ENCODE data around the gene STK39. TPM values are rescaled to one million over a fixed set of nuclear protein-coding genes. Genes with fewer than 3 reads are reported as not detected.

The STK39 gene
- total and polyA plus RNA-seq, 2 experiments from 2014 or later, result 32.7 to 51.7 TPM

GRCh38 chr2:168090366-168091135, 156.8 kb downstream of the STK39 start:
- no peaks in the 10 kb centered on the region for H3K4me1 ChIP-seq (ENCODE audit: low read depth)
- DNase-seq (ENCODE audit: low read depth in 1 of 2, low spot score in 1 of 2), result no peak
- no peak overlapping the region for H3K4me3 ChIP-seq
- no peaks in the 10 kb centered on the region for H3K36me3 ChIP-seq
- no peaks in the 10 kb centered on the region for H3K9me3 ChIP-seq (ENCODE audit: low read depth)
- no peaks in the 10 kb centered on the region for H3K27me3 ChIP-seq
- TF ChIP-seq CTCF (IDR thresholded peaks at IDR 0.05; ENCODE audit: low read depth, low read length), result no peak
- no peak overlapping the region for H3K27ac ChIP-seq

GRCh38 chr2:168089200-168089599, 158.2 kb downstream of the STK39 start:
- H3K27me3 ChIP-seq, result no peaks in the 10 kb centered on the region
- DNase-seq (ENCODE audit: low read depth in 1 of 2, low spot score in 1 of 2), result no peak
- H3K4me3 ChIP-seq, result no peak overlapping the region
- no peaks in the 10 kb centered on the region for H3K9me3 ChIP-seq (ENCODE audit: low read depth)
- TF ChIP-seq CTCF (IDR thresholded peaks at IDR 0.05; ENCODE audit: low read depth, low read length), result no peak
- H3K4me1 ChIP-seq (ENCODE audit: low read depth), result no peaks in the 10 kb centered on the region
- H3K36me3 ChIP-seq, result no peaks in the 10 kb centered on the region
- H3K27ac ChIP-seq, result no peak overlapping the region

DNA sequence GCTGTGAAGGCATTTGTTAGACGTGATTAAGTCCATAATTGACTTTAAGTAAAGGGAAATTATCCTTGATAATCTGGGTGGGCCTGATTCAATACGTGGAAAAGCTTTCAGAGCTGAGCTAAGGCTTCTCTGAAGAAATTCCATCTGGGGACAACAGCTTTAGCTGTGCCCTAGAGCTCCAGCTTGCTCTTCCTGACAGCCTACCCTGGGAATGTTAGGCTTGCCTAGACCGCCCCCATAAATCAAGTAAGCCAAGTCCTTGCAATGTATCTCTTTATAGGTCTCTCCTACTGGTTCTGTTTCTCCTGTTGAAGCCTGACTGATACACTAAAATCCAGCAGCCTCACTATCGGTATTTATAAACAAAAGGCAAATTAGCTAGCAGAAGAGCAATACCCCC, 160.0 kb downstream of the STK39 start:
- no peaks in the 10 kb centered on the region for H3K4me1 ChIP-seq (ENCODE audit: low read depth)
- H3K27me3 ChIP-seq, result no peaks in the 10 kb centered on the region
- TF ChIP-seq CTCF (IDR thresholded peaks at IDR 0.05; ENCODE audit: low read depth, low read length), result no peak
- no peak for DNase-seq (ENCODE audit: low read depth in 1 of 2, low spot score in 1 of 2)
- no peak overlapping the region for H3K27ac ChIP-seq
- no peak overlapping the region for H3K4me3 ChIP-seq
- H3K9me3 ChIP-seq (ENCODE audit: low read depth), result no peaks in the 10 kb centered on the region
- no peaks in the 10 kb centered on the region for H3K36me3 ChIP-seq

DNA sequence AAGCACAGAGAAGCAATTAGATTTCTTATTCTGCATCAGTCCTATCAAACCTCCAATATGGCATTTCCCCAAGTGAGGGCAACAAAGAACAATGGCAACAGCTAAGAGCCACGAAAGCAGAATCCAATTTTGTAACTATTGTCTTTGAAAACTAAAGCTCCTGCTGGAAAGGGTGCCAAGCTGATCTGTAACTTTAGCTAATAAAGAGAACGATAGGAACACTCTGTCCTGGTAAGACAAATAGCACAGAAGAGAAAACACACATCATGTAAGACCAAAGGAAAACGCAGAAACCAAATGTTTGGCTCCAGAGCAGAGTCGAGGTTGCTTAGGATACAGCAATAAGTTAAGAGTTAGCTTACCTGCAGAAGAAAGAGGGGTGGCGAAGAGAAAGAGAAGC, 160.5 kb downstream of the STK39 start:
- Histone ChIP-seq H3K36me3 (no peaks in the 10 kb centered on the region), H3K27ac (no peak overlapping the region), H3K4me3 (no peak overlapping the region), H3K4me1 (ENCODE audit: low read depth) (no peaks in the 10 kb centered on the region), H3K9me3 (ENCODE audit: low read depth) (no peaks in the 10 kb centered on the region), H3K27me3 (no peaks in the 10 kb centered on the region)
- no peak for DNase-seq (ENCODE audit: low read depth in 1 of 2, low spot score in 1 of 2)
- TF ChIP-seq CTCF (IDR thresholded peaks at IDR 0.05; ENCODE audit: low read depth, low read length), result no peak

DNA sequence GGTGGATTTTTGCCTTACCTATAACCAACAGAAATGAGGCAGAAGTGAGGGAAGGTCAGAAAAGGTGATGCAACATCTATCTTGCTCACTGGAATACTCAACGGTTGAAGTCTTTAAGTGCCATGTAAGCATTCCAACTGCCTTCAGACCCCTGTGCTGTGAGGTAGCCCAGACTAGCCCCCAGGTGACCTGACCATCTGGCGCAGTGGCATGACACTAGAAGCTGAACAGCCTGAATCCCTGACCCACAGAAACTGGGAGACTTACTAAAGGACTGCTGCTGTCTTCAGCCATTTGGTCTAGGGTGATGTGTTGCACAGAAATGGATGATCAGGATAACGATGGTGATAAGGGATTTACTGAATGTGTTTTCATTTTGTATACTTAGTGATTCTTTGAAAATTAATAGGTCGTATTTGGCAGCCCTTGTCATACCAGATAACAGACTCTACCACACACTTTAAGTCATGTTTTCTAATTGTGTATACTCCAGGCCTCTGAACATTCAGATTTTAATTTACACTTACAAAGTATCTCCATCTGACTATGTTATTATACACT, 161.5 kb downstream of the STK39 start:
- DNase-seq (ENCODE audit: low read depth in 1 of 2, low spot score in 1 of 2), result no peak
- no peak overlapping the region for H3K27ac ChIP-seq
- no peaks in the 10 kb centered on the region for H3K27me3 ChIP-seq
- TF ChIP-seq CTCF (IDR thresholded peaks at IDR 0.05; ENCODE audit: low read depth, low read length), result no peak
- H3K4me1 ChIP-seq (ENCODE audit: low read depth), result no peaks in the 10 kb centered on the region
- no peak overlapping the region for H3K4me3 ChIP-seq
- H3K9me3 ChIP-seq (ENCODE audit: low read depth), result no peaks in the 10 kb centered on the region
- no peaks in the 10 kb centered on the region for H3K36me3 ChIP-seq

Measured in cardiac muscle cell (in vitro differentiated cells and primary cell).